C4-2B (cell line): Measurements from ENCODE around the gene HARS1.

ENCODE experiments used
- CTCF ChIP-seq: fragments of 450-650 bp; conservative IDR thresholded peaks from 2 replicates; pipeline ENCODE4 v1.5.1; 2017; ENCODE audit warnings: mild to moderate bottlenecking
- ZFX ChIP-seq: fragments of 450-650 bp; IDR thresholded peaks from 2 replicates; pipeline ENCODE4 v1.6.1; 2017

- TF ChIP-seq CTCF (no peak), ZFX (no peak)
Measured at GRCh38 chr5:140718266-140718592, 27.1 kb upstream of the HARS1 start.
